ENCODE data around the gene PPP3R1.

DNA sequence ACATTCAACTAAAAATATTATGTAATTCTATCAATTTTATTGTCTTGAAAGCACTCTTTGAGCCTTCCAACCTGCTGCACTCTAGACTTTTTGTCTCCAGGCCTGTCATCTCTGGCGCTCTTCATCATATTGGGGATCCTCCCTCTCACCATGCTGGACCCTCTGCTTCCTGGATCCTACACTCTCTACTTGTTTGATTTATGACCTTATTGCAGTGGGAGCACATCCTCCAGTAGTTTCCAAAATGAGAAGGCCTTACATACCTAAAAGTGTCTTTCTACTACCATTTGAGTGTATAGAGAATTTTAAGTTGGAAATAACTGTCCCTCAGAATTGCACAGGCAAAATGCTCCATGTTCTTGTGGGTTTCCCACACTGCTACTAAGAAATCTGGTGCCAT, 69.4 kb downstream of the PPP3R1 start:
- TF ChIP-seq POLR2A (IDR thresholded peaks at IDR 0.05; ENCODE audit: low read length) (no peak), GATA1 (IDR thresholded peaks at IDR 0.05; ENCODE audit: low read depth, low read length) (no peak)
